A549 (cell line): ENCODE data around the gene AMFR. TPM values are rescaled to one million over a fixed set of nuclear protein-coding genes. Genes with fewer than 3 reads are reported as not detected.

Experiments used
- ATAC-seq, 2 experiments: fragments of 200-7000 bp in 1 of 2; fragments of >200 bp in 1 of 2; cut with Nextera tagmentation in 1 of 2; cut with Tn5 transposase in 1 of 2; 3 replicates each; pipeline versions ENCODE4 v1.8.0 to v1.9.1; 2018 to 2020; ENCODE audit warnings: mild to moderate bottlenecking in 1 of 2, moderate library complexity in 1 of 2
- CTCF ChIA-PET: fragments of 300-600 bp; sonication (Branson Sonifier 250); formaldehyde crosslinking; extraction: SDS; loops from one replicate; lab custom pipeline; 2021; ENCODE audit warnings: antibody characterized with exemption, inconsistent platforms; lab: Yijun Ruan, JAX
- POLR2A ChIA-PET: fragments of 350-600 bp; formaldehyde crosslinking; extraction: SDS; loops from one replicate; lab custom pipeline; 2021; ENCODE audit warnings: antibody characterized with exemption, inconsistent platforms; lab: Yijun Ruan, JAX
- DNase-seq, 2 experiments: peaks; one replicate each; pipeline versions ENCODE4 v3.0.0 to v3.0.0-alpha.2; 2011 to 2016; ENCODE audit warnings: low read depth in 1 of 2, low spot score in 1 of 2
- FAIRE-seq: peaks from 2 replicates; lab custom pipeline; 2011; peaks lifted over from hg19 to GRCh38; lab: Jason Lieb, UNC
- H3K27ac ChIP-seq, 2 experiments: fragments of >200 bp; sonication (Bioruptor Twin); formaldehyde crosslinking; 3 replicates each; pipeline ENCODE4 v1.5.1; 2016 to 2017
- H3K4me1 ChIP-seq: fragments of >200 bp; sonication (Bioruptor Twin); formaldehyde crosslinking; 3 replicates; pipeline ENCODE4 v1.6.1; 2016
- H3K4me2 ChIP-seq: fragments of >200 bp; sonication (Bioruptor Twin); formaldehyde crosslinking; 3 replicates; pipeline ENCODE4 v1.6.1; 2016
- H3K4me3 ChIP-seq: fragments of >200 bp; sonication (Bioruptor Twin); formaldehyde crosslinking; 3 replicates; pipeline ENCODE4 v1.5.1; 2016
- H3K9me3 ChIP-seq: fragments of >200 bp; sonication (Bioruptor Twin); formaldehyde crosslinking; 3 replicates; pipeline ENCODE4 v1.6.1; 2016
- CBX2 ChIP-seq: fragments of 200-600 bp; sonication (generic); IDR thresholded peaks from 2 replicates; pipeline ENCODE4 v1.6.1; 2016; ENCODE audit warnings: low read depth, mild to moderate bottlenecking, borderline replicate concordance
- CBX8 ChIP-seq: fragments of 200-600 bp; sonication (generic); IDR thresholded peaks from 2 replicates; pipeline ENCODE4 v1.6.1; 2016
- CEBPB ChIP-seq, 2 experiments: fragments of >200 bp in 1 of 2; sonication (Bioruptor Twin) in 1 of 2; formaldehyde crosslinking in 1 of 2; IDR thresholded peaks; 2 replicates each; pipeline ENCODE4 v1.6.1; 2012 to 2016
- CHD4 ChIP-seq: fragments of 200-600 bp; sonication (generic); IDR thresholded peaks from 2 replicates; pipeline ENCODE4 v1.6.1; 2016; ENCODE audit warnings: antibody characterized with exemption, mild to moderate bottlenecking, borderline replicate concordance
- EHMT2 ChIP-seq: fragments of 200-600 bp; sonication (generic); IDR thresholded peaks from 2 replicates; pipeline ENCODE4 v1.6.1; 2016; ENCODE audit warnings: antibody characterized with exemption, low read depth, mild to moderate bottlenecking, moderate library complexity
- ESRRA ChIP-seq: fragments of 150-350 bp; IDR thresholded peaks from 2 replicates; pipeline ENCODE4 v1.6.1; 2014; ENCODE audit warnings: mild to moderate bottlenecking, low read length, borderline replicate concordance
- FOSB ChIP-seq: fragments of 250-450 bp; sonication (Bioruptor Pico); IDR thresholded peaks from 2 replicates; pipeline ENCODE4 v1.5.0; 2020; ENCODE audit warnings: mild to moderate bottlenecking, moderate library complexity
- FOSL2 ChIP-seq, 2 experiments: fragments of 450-650 bp in 1 of 2; fragments of >200 bp in 1 of 2; sonication (Bioruptor Twin) in 1 of 2; formaldehyde crosslinking; IDR thresholded peaks; 2 replicates each; pipeline versions ENCODE4 v1.5.0 to v1.6.1; 2016 to 2020; ENCODE audit warnings: mild to moderate bottlenecking in 1 of 2, moderate library complexity in 1 of 2
- FOXS1 ChIP-seq: fragments of 250-450 bp; sonication (Bioruptor Pico); IDR thresholded peaks from 2 replicates; pipeline ENCODE4 v1.5.0; 2020; ENCODE audit warnings: mild to moderate bottlenecking, moderate library complexity
- GATA3 ChIP-seq: IDR thresholded peaks from 2 replicates; pipeline ENCODE4 v1.6.1; 2012; ENCODE audit warnings: borderline replicate concordance
- HDAC2 ChIP-seq: fragments of 200-600 bp; sonication (generic); IDR thresholded peaks from 2 replicates; pipeline ENCODE4 v1.6.1; 2016
- JUN ChIP-seq, 2 experiments: fragments of >200 bp; sonication (Bioruptor Twin); formaldehyde crosslinking; IDR thresholded peaks; 2 replicates in 1 of 2; 3 replicates in 1 of 2; pipeline ENCODE4 v1.6.1; 2016 to 2017
- KDM1A ChIP-seq: fragments of 200-600 bp; sonication (generic); IDR thresholded peaks from 2 replicates; pipeline ENCODE4 v1.6.1; 2016; ENCODE audit warnings: low read depth, mild to moderate bottlenecking
- KDM5A ChIP-seq: fragments of 200-600 bp; sonication (generic); IDR thresholded peaks from 2 replicates; pipeline ENCODE4 v1.6.1; 2016; ENCODE audit warnings: antibody characterized with exemption, mild to moderate bottlenecking
- MAFK ChIP-seq: fragments of 450-650 bp; IDR thresholded peaks from 2 replicates; pipeline ENCODE4 v1.6.1; 2014; ENCODE audit not compliant: partially characterized antibody
- MAZ ChIP-seq: fragments of 150-350 bp; IDR thresholded peaks from 2 replicates; pipeline ENCODE4 v1.6.1; 2014; ENCODE audit warnings: antibody characterized with exemption, low read depth, low read length, borderline replicate concordance
- NPAS2 ChIP-seq: fragments of 250-450 bp; sonication (Bioruptor Pico); IDR thresholded peaks from 2 replicates; pipeline ENCODE4 v1.8.0; 2022; ENCODE audit warnings: mild to moderate bottlenecking, moderate library complexity, borderline replicate concordance
- PHF8 ChIP-seq: fragments of 200-600 bp; sonication (generic); IDR thresholded peaks from 2 replicates; pipeline ENCODE4 v1.6.1; 2016; ENCODE audit warnings: low read depth, mild to moderate bottlenecking, antibody characterized with exemption, moderate library complexity, borderline replicate concordance
- RAD21 ChIP-seq, 2 experiments: fragments of >200 bp in 1 of 2; sonication (Bioruptor Twin) in 1 of 2; formaldehyde crosslinking in 1 of 2; IDR thresholded peaks in 1 of 2; conservative IDR thresholded peaks in 1 of 2; 2 replicates in 1 of 2; 3 replicates in 1 of 2; pipeline ENCODE4 v1.6.1; 2012 to 2018; ENCODE audit warnings: inconsistent platforms in 1 of 2
- RCOR1 ChIP-seq: fragments of 150-350 bp; IDR thresholded peaks from 2 replicates; pipeline ENCODE4 v1.6.1; 2014; ENCODE audit warnings: antibody characterized with exemption, low read length, low read depth
- SMC3 ChIP-seq: fragments of >200 bp; sonication (Bioruptor Twin); formaldehyde crosslinking; IDR thresholded peaks from 3 replicates; pipeline ENCODE4 v1.6.1; 2018; ENCODE audit warnings: inconsistent platforms
- SREBF2 ChIP-seq: fragments of 450-650 bp; IDR thresholded peaks from 2 replicates; pipeline ENCODE4 v1.6.1; 2014; ENCODE audit warnings: mild to moderate bottlenecking, moderate library complexity
- ZFP36 ChIP-seq: fragments of 450-650 bp; IDR thresholded peaks from 2 replicates; pipeline ENCODE4 v1.6.1; 2014; ENCODE audit warnings: borderline replicate concordance; ENCODE audit not compliant: partially characterized antibody
- ZSCAN20 ChIP-seq: fragments of 250-450 bp; sonication (Bioruptor Pico); IDR thresholded peaks from 2 replicates; pipeline ENCODE4 v1.8.0; 2022; ENCODE audit warnings: mild to moderate bottlenecking, moderate library complexity
- WGBS: methylation state at CpG from one replicate; pipeline ENCODE4 v1.1.6; 2017; ENCODE audit errors: missing lambda C conversion rate; 5-methylcytosine and 5-hydroxymethylcytosine counted together
- polyA plus RNA-seq, 4 experiments: library from polyadenylated mRNA; depleted of rRNA in 3 of 4; stranded (reverse); fragments of >200 nt; fragmentation: RNase III in 1 of 4; extraction: RNeasy Plus Mini Kit Qiagen cat#74134 plus additional on column Dnase treatment in 1 of 4; gene quantifications; 2 replicates in 3 of 4; 3 replicates in 1 of 4; pipeline ENCODE4 v1.2.3, GENCODE V29; 2011 to 2017
- TF ChIP-seq, protein P1 (sequence below): IDR thresholded peaks from 2 replicates; pipeline ENCODE4 v1.6.1; 2012
- TF ChIP-seq, protein P2 (sequence below): fragments of 200-600 bp; sonication (generic); IDR thresholded peaks from 2 replicates; pipeline ENCODE4 v1.6.1; 2016; ENCODE audit warnings: antibody characterized with exemption, mild to moderate bottlenecking, moderate library complexity
- TF ChIP-seq, protein P3 (sequence below): fragments of >200 bp; sonication (Bioruptor Twin); formaldehyde crosslinking; IDR thresholded peaks from 3 replicates; pipeline ENCODE4 v1.6.1; 2016
- TF ChIP-seq, protein P4 (sequence below): fragments of 250-450 bp; sonication (Bioruptor Pico); IDR thresholded peaks from 2 replicates; pipeline ENCODE4 v1.5.0; 2021; ENCODE audit warnings: mild to moderate bottlenecking, moderate library complexity, borderline replicate concordance

The AMFR gene
- polyA plus RNA-seq, 2 of the 4 experiments (the other 2 are of a cell fraction): 68.9 to 88.5 TPM

DNA sequence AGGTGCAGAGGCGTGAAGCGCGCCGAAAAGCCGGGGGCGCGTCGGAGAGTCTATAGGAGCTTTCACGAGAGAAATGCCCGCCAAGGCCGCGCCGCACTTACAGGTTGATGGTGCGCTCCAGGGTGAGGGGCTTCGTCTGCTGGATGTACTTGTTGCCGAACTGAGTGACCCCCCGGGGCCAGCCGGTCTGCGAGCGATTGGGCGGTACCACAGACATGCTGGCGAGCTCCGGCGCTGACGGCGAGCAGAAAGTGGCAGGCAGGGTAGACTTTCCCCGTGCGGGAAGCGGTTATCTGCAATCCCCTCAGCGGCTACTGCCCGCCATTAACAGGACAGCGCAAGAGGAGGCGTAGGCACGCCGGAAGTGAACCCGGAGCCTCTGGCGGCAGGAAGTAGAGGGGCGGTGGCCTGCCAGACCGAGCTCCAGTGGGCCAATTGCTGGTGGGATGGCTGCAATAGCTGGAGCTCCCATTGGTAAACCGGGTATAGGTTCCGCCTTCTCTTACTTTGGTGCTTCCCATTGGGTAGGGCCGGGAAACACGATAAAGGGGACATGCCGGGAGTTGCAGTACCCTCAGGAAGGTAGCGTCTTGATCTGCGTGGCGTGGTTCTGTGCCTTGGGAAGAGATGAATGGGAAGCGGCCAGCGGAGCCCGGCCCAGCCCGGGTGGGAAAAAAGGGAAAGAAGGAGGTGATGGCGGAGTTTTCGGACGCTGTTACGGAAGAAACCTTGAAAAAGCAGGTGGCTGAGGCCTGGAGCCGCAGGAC lies 25.8 kb upstream of the AMFR start, which contains the start of the genes NUDT21 and OGFOD1 (continued):
- TF ChIP-seq, protein P1, sequence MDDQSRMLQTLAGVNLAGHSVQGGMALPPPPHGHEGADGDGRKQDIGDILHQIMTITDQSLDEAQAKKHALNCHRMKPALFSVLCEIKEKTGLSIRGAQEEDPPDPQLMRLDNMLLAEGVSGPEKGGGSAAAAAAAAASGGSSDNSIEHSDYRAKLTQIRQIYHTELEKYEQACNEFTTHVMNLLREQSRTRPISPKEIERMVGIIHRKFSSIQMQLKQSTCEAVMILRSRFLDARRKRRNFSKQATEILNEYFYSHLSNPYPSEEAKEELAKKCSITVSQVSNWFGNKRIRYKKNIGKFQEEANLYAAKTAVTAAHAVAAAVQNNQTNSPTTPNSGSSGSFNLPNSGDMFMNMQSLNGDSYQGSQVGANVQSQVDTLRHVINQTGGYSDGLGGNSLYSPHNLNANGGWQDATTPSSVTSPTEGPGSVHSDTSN: no peak
- TF ChIP-seq RCOR1 (no peak), RAD21 (conservative IDR thresholded peaks at IDR 0.05 in 1 of 2, IDR thresholded peaks at IDR 0.05 in 1 of 2) (no peak), CHD4 (no peak), KDM5A (peak; percentile 61), ZFP36 (no peak), FOSB (CRISPR knock-in tag) (no peak), MAZ (no peak), FOXS1 (CRISPR knock-in tag) (no peak), HDAC2 (0 out of 2 replicates have a peak, but pooled peaks have one; percentile 14), EHMT2 (no peak), PHF8 (peak; percentile 42; the same call in 1 of the 2 replicates), SMC3 (no peak)
- TF ChIP-seq, protein P2, sequence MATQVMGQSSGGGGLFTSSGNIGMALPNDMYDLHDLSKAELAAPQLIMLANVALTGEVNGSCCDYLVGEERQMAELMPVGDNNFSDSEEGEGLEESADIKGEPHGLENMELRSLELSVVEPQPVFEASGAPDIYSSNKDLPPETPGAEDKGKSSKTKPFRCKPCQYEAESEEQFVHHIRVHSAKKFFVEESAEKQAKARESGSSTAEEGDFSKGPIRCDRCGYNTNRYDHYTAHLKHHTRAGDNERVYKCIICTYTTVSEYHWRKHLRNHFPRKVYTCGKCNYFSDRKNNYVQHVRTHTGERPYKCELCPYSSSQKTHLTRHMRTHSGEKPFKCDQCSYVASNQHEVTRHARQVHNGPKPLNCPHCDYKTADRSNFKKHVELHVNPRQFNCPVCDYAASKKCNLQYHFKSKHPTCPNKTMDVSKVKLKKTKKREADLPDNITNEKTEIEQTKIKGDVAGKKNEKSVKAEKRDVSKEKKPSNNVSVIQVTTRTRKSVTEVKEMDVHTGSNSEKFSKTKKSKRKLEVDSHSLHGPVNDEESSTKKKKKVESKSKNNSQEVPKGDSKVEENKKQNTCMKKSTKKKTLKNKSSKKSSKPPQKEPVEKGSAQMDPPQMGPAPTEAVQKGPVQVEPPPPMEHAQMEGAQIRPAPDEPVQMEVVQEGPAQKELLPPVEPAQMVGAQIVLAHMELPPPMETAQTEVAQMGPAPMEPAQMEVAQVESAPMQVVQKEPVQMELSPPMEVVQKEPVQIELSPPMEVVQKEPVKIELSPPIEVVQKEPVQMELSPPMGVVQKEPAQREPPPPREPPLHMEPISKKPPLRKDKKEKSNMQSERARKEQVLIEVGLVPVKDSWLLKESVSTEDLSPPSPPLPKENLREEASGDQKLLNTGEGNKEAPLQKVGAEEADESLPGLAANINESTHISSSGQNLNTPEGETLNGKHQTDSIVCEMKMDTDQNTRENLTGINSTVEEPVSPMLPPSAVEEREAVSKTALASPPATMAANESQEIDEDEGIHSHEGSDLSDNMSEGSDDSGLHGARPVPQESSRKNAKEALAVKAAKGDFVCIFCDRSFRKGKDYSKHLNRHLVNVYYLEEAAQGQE: no peak
- TF ChIP-seq, protein P3, sequence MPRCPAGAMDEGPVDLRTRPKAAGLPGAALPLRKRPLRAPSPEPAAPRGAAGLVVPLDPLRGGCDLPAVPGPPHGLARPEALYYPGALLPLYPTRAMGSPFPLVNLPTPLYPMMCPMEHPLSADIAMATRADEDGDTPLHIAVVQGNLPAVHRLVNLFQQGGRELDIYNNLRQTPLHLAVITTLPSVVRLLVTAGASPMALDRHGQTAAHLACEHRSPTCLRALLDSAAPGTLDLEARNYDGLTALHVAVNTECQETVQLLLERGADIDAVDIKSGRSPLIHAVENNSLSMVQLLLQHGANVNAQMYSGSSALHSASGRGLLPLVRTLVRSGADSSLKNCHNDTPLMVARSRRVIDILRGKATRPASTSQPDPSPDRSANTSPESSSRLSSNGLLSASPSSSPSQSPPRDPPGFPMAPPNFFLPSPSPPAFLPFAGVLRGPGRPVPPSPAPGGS: 0 out of 3 replicates have a peak, but pooled peaks have one; percentile 21
- TF ChIP-seq, protein P4, sequence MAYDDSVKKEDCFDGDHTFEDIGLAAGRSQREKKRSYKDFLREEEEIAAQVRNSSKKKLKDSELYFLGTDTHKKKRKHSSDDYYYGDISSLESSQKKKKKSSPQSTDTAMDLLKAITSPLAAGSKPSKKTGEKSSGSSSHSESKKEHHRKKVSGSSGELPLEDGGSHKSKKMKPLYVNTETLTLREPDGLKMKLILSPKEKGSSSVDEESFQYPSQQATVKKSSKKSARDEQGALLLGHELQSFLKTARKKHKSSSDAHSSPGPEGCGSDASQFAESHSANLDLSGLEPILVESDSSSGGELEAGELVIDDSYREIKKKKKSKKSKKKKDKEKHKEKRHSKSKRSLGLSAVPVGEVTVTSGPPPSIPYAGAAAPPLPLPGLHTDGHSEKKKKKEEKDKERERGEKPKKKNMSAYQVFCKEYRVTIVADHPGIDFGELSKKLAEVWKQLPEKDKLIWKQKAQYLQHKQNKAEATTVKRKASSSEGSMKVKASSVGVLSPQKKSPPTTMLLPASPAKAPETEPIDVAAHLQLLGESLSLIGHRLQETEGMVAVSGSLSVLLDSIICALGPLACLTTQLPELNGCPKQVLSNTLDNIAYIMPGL (CRISPR knock-in tag): no peak

DNA sequence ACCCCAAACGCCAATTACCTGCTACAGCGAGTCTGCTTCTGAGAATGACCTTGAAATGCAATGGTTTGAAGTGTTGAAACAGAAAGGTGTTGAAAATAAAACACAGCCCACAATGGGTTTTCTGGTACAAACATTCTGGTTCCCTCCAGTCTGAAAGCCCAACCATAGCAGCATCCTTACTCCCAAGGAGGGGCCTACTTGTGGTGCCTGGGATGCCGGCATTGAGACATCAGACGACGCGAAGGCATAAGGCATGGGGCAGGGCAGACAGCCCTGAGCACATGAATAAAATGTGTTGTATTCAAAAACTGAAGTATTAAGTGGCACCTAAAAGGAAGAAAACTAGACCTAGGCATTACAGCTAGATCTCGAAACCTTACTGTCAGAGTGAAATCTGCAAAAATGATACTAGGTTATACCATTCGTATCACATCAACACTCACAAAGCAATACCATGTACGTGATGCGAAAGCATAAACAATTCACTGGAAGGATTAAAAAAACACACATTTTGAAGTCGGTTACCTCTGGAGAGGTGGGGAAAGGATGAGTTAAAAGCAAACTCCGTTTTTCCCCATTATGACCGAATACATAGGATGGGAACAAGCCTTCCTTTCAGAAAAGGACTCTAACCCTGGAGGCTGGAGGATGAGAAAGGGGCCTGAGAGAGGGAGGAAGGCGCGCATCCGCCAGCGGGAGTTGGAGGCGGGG lies 25.1 kb upstream of the AMFR start:
- Histone ChIP-seq H3K4me2 (peak overlapping the region; percentile 96), H3K4me3 (peak overlapping the region; percentile 74), H3K4me1 (peaks cover 36% of the 10 kb centered on the region), H3K27ac (peak overlapping the region; percentile 81 to 93), H3K9me3 (no peaks in the 10 kb centered on the region)
- ChIA-PET CTCF (interaction anchor here (1.2 to 1.6 kb wide), 2 partner anchors 30 to 252 kb away, joined by 3 to 4 read pairs; no protein-coding TSS in a partner anchor), POLR2A (interaction anchor here (0.6 to 1.4 kb wide), 13 partner anchors 10 to 232 kb away, joined by 3 to 11 read pairs (median 4); partner anchors contain the start of genes MT1X and MT2A)
- DNase-seq: peak in 1 of 2 experiments; percentile 5
- FAIRE-seq: no peak
- WGBS: 16% methylated on average over 18 of the region's 18 CpGs
- peak in 1 of 2 experiments; percentile 21; a peak in 3 of 6 replicates for ATAC-seq
- TF ChIP-seq JUN (IDR thresholded peaks at IDR 0.05) (no peak), MAFK (no peak), NPAS2 (CRISPR knock-in tag) (no peak), CHD4 (no peak), CEBPB (IDR thresholded peaks at IDR 0.05) (no peak), ESRRA (no peak), CBX2 (no peak), SMC3 (no peak), ZSCAN20 (CRISPR knock-in tag) (no peak), SREBF2 (no peak), ZFP36 (no peak), KDM1A (no peak), GATA3 (no peak), FOSL2 (IDR thresholded peaks at IDR 0.05) (no peak), FOSL2 (CRISPR knock-in tag; IDR thresholded peaks at IDR 0.05) (no peak), CBX8 (no peak)
